Measurements from ENCODE around the gene ADAMTS19.

The ADAMTS19 gene

DNA sequence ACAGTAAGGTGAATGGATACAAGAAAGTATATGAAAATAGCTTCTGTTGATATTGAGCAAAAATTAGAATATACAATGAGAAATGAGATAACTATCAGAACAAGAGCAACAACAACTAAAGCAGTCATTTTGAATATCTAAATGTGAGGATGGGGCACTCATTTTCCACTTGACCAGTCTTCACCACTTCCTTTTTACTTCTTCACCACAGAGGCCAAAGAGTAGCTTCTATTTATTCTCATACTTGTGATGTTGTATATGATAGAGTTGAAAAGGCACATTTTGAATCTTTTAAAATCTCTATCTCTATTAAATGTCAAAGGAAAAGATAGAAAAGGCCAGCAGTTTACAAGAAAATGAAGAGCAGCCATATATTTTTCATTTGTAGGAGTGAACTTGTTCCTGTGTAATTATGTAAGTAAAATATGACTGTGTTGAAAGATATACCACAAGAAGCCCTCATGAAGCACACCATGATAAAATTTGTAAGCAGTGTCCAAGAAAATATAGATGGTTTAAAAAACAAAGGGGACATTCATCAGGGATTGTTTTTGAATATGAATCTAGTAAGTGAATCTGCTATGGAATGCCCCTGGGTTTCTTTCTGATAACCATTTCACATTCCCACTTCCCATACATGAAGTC is 39.2 kb downstream of the ADAMTS19 start:
- H3K27ac Mint-ChIP-seq: no peak overlapping the region
- H3K4me1 Mint-ChIP-seq (ENCODE audit: low read depth in 2 of 2): no peaks in the 10 kb centered on the region
- no peaks in the 10 kb centered on the region for H3K36me3 Mint-ChIP-seq (ENCODE audit: insufficient read depth)
- H3K9me3 Mint-ChIP-seq: peaks cover 6 to 13% of the 10 kb centered on the region in 2 donors
- ATAC-seq (replicated peaks): no peak
- DNase-seq: no peak
- H3K4me3 Mint-ChIP-seq: no peak overlapping the region
- H3K27me3 Mint-ChIP-seq: no peaks in the 10 kb centered on the region

DNA sequence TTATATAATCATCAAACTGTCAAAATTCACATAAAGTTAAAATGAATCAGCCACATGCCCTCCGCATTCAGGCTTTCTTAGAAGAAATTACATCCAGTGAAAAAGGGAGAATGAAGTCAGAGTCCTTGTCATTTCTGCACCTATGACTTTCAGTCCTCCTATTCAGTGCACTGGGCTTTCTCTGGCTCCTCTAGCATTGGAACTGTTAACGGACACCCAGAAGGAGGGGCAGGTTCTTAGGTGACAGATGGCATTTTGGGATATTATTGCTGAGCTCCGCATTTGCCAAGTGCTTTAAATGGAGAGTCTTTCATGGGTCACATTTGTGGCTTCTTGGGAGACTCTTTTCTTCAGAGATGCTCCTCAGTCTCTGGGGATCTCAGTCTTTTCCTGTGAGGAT is 40.0 kb downstream of the ADAMTS19 start:
- DNase-seq (no peak), ATAC-seq (replicated peaks) (no peak)
- Mint-ChIP-seq H3K9me3 (peaks cover 6 to 13% of the 10 kb centered on the region in 2 donors), H3K36me3 (ENCODE audit: insufficient read depth) (no peaks in the 10 kb centered on the region), H3K4me1 (ENCODE audit: low read depth in 2 of 2) (no peaks in the 10 kb centered on the region), H3K27ac (no peak overlapping the region), H3K27me3 (no peaks in the 10 kb centered on the region), H3K4me3 (no peak overlapping the region)

DNA sequence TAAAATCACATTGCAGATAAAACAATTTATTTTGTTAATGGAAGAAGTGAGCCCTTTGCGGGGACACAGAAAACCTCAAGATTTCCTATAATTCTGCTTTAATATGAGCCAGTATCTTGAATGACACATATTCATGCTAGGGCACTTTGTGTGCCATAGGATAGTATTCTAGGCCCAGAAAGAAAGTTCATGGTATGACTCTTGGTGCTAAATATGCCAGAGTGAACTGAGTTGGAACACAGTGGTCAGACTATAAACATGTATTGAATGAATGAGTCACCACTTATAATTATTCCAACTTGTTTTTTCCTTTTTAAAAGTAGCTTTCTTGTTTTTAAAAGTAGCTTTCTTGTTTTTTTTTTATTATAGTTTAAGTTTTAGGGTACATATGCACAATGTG is 46.0 kb downstream of the ADAMTS19 start:
- Mint-ChIP-seq H3K36me3 (ENCODE audit: insufficient read depth) (no peaks in the 10 kb centered on the region), H3K4me3 (no peak overlapping the region), H3K27ac (no peak overlapping the region), H3K4me1 (ENCODE audit: low read depth in 2 of 2) (no peaks in the 10 kb centered on the region), H3K27me3 (no peaks in the 10 kb centered on the region), H3K9me3 (peaks cover 0 to 8% of the 10 kb centered on the region in 2 donors)
- DNase-seq (no peak), ATAC-seq (replicated peaks) (no peak)

DNA sequence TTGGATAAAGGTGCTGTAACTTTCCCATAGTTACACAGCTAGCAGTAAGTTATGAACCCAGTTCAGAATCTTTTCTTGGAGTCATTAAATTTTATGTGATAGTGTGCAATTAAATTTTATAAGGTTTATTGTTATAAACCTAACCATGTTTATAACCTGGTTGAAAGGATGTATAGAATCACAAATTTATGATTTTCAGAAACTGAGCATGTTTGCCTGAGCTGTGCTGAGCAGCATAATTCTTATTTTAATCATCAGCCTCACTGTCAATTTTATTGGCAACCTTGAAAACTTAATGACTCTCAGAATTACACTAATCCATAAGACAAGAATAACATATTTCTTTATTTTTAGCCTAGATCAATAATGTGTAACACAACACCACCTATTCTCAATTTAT is 46.9 kb downstream of the ADAMTS19 start:
- H3K9me3 Mint-ChIP-seq: peaks cover 0 to 6% of the 10 kb centered on the region in 2 donors
- no peak for DNase-seq

DNA sequence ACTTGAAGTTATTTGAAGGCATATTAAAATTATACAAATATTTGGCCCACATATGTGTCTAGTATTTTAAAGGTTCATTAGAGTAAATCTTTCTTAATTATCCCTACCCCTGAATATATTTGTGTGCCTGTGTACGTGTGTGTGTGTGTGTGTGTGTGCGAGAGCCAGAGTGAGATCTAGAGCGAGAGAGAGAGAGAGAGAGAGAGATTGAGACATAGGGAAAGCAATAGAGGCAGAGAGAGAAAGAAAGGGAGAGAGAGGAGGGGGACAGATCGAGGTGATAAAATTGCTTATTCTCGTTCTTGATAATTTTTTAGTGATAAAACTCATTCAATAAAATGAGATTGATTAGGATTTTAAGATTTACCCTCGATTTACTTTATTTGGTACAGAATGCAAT is 47.4 kb downstream of the ADAMTS19 start:
- Mint-ChIP-seq H3K27me3 (no peaks in the 10 kb centered on the region), H3K27ac (no peak overlapping the region), H3K4me1 (ENCODE audit: low read depth in 2 of 2) (no peaks in the 10 kb centered on the region), H3K4me3 (no peak overlapping the region), H3K36me3 (ENCODE audit: insufficient read depth) (no peaks in the 10 kb centered on the region), H3K9me3 (peaks cover 0 to 3% of the 10 kb centered on the region in 2 donors)
- ATAC-seq (replicated peaks) (no peak), DNase-seq (no peak)

More for the DNA sequence above, 46.9 kb downstream of the ADAMTS19 start:
- H3K36me3 Mint-ChIP-seq (ENCODE audit: insufficient read depth): no peaks in the 10 kb centered on the region
- H3K4me1 Mint-ChIP-seq (ENCODE audit: low read depth in 2 of 2): no peaks in the 10 kb centered on the region
- no peak for ATAC-seq (replicated peaks)
- H3K4me3 Mint-ChIP-seq: no peak overlapping the region
- H3K27me3 Mint-ChIP-seq: no peaks in the 10 kb centered on the region
- no peak overlapping the region for H3K27ac Mint-ChIP-seq

DNA sequence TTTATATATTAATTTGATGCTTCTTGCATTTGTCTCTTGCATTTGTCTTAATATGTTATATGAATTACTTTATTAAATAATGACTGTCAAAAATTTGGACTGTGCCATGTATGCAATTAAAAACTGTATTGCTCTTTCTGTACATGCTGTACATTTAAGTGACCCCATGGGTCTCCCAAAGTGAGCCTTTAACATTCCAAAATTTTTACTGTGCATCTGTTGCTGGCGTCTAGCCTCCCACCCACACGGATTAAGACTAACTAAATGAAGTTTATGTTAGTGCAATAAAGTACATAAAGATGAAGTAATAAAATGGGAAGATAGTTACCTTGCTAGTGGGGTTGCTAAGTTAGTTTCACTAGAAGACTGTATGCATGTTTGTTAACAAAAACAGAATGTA is 48.5 kb downstream of the ADAMTS19 start:
- H3K27ac Mint-ChIP-seq: no peak overlapping the region
- ATAC-seq (replicated peaks): no peak

DNA sequence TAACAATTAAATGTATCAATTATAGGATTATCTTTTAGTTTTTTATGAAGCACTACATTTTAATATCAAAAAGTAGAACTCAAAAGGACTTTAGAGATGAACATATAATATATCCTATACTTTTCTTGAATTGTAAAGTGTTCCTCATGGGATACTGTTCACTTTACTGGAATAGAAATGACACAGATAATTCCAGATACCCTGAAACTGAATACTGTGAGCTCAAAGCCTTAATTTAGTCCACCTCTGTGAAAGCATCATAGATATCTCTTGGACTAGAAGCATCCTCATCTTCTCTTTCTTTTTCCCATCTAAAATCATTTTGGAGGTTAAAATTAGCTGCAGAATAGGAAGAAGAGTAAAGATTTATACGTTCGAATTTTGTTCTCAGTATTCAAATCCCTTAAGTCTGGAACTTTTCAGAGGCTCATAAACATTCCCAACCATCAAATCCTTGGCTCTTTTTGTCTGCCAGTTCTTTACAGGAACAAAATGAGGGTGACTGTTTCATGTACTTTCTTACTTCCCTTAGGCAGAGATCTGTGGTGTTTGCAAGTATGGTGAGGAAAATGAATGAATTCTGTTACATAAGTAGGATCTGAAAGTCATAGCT is 49.4 kb downstream of the ADAMTS19 start:
- ATAC-seq (replicated peaks) (no peak), DNase-seq (no peak)
- Mint-ChIP-seq H3K9me3 (peaks cover 0 to 2% of the 10 kb centered on the region in 2 donors), H3K4me1 (ENCODE audit: low read depth in 2 of 2) (no peaks in the 10 kb centered on the region), H3K4me3 (no peak overlapping the region), H3K36me3 (ENCODE audit: insufficient read depth) (no peaks in the 10 kb centered on the region), H3K27me3 (no peaks in the 10 kb centered on the region), H3K27ac (no peak overlapping the region)

More for the DNA sequence above, 48.5 kb downstream of the ADAMTS19 start:
- Mint-ChIP-seq H3K9me3 (peaks cover 0 to 2% of the 10 kb centered on the region in 2 donors), H3K4me1 (ENCODE audit: low read depth in 2 of 2) (no peaks in the 10 kb centered on the region), H3K36me3 (ENCODE audit: insufficient read depth) (no peaks in the 10 kb centered on the region), H3K27me3 (no peaks in the 10 kb centered on the region), H3K4me3 (no peak overlapping the region)
- DNase-seq: no peak

DNA sequence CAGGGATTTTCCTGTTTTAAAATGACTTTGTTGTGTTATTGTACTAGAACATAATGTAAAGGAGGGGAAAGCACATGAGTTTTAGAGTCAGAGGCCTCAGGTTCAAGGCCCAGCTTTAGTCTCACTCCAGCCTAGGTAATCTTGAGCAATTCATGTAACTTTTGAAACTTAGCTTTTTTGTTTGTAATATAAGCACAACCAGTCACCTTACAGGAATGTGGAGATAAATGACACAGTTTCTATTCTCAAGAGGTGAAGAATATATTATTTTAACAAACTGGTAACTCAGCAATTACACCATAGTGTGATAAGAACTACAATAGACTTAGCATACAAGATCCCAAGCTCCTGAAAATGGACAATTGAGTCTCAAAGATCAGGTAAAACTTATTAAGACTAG is 51.2 kb downstream of the ADAMTS19 start:
- no peak for ATAC-seq (replicated peaks)
- no peaks in the 10 kb centered on the region for H3K36me3 Mint-ChIP-seq (ENCODE audit: insufficient read depth)
- peaks cover 5 to 6% of the 10 kb centered on the region in 2 donors for H3K9me3 Mint-ChIP-seq
- H3K27me3 Mint-ChIP-seq: no peaks in the 10 kb centered on the region
- H3K4me3 Mint-ChIP-seq: no peak overlapping the region
- no peak for DNase-seq
- H3K4me1 Mint-ChIP-seq (ENCODE audit: low read depth in 2 of 2): no peaks in the 10 kb centered on the region
- H3K27ac Mint-ChIP-seq: no peak overlapping the region

DNA sequence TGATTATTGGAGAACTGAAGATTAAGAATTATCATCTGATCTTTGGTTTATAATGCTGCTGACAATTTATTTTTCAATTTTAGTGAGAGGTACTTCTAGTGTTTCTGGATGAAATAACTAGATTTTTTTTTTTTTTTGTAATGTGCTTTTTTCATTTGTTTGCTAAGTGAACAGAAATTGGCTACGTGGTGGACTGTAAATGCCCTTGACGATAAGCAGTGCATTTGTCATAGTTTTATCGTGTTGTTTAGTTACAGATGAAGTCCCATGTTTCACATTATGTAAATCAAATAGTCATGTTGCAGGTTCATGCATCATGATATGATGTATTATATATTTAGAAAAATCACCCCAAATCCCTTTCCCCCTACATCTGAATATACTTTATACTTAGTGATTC is 81.0 kb downstream of the ADAMTS19 start:
- Mint-ChIP-seq H3K27ac (no peak overlapping the region), H3K36me3 (ENCODE audit: insufficient read depth) (no peaks in the 10 kb centered on the region), H3K4me3 (no peak overlapping the region), H3K27me3 (no peaks in the 10 kb centered on the region), H3K4me1 (ENCODE audit: low read depth in 2 of 2) (no peaks in the 10 kb centered on the region), H3K9me3 (peaks cover 1 to 14% of the 10 kb centered on the region in 2 donors)
- ATAC-seq (replicated peaks) (no peak), DNase-seq (no peak)

DNA sequence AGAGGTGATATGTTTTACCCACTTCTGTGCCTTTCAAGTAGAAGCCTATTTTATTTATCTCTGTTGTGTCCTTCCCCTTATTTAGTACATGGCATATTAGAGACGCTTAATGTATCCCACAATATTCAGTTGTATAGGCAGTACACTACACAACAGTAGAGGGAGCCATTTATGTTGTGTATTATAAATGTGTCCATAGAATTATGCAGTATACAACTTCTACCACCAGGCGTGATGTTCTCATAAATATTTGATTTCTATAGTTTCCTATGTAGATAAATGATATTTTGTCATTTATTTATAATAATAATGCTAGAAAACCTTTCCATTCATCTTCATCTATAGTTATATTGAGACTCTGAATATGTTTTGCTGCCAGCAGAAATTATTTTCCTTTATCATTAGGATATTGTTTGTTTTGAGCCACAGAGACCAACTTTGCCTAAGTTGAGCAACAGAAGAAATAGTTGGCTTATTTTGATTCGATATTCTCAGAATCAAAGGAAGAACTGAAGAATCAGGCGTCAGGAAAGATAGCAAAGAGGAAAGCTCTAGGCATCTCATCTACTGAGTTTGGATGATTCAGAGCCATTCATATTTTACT is 81.7 kb downstream of the ADAMTS19 start:
- Mint-ChIP-seq H3K36me3 (ENCODE audit: insufficient read depth) (no peaks in the 10 kb centered on the region), H3K9me3 (peaks cover 2 to 14% of the 10 kb centered on the region in 2 donors), H3K27me3 (no peaks in the 10 kb centered on the region), H3K27ac (no peak overlapping the region), H3K4me1 (ENCODE audit: low read depth in 2 of 2) (no peaks in the 10 kb centered on the region), H3K4me3 (no peak overlapping the region)
- ATAC-seq (replicated peaks): no peak
- DNase-seq: no peak

DNA sequence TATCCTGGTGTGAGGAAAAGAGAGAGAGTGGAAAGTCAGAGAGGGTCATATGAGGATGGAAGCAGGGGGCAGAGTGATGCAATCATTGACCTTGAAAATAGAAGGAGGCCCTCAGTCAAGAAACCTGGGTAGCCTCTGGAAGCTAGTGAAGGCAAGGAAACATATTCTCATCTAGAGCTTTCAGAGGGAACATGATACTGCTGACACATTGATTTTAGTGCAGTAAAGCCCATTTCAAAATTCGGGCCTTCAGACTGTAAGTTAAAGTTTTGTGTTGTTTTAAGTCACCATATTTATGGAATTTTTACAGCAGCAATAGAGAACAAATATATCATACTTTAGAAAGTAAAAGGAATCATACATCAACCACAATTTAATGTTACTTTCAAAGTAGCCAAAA is 87.0 kb downstream of the ADAMTS19 start:
- peaks cover 4 to 7% of the 10 kb centered on the region in 2 donors for H3K9me3 Mint-ChIP-seq
- no peaks in the 10 kb centered on the region for H3K27me3 Mint-ChIP-seq
- ATAC-seq (replicated peaks) (no peak), DNase-seq (no peak)
- H3K27ac Mint-ChIP-seq: no peak overlapping the region
- H3K36me3 Mint-ChIP-seq (ENCODE audit: insufficient read depth): no peaks in the 10 kb centered on the region
- H3K4me1 Mint-ChIP-seq (ENCODE audit: low read depth in 2 of 2): no peaks in the 10 kb centered on the region
- no peak overlapping the region for H3K4me3 Mint-ChIP-seq

DNA sequence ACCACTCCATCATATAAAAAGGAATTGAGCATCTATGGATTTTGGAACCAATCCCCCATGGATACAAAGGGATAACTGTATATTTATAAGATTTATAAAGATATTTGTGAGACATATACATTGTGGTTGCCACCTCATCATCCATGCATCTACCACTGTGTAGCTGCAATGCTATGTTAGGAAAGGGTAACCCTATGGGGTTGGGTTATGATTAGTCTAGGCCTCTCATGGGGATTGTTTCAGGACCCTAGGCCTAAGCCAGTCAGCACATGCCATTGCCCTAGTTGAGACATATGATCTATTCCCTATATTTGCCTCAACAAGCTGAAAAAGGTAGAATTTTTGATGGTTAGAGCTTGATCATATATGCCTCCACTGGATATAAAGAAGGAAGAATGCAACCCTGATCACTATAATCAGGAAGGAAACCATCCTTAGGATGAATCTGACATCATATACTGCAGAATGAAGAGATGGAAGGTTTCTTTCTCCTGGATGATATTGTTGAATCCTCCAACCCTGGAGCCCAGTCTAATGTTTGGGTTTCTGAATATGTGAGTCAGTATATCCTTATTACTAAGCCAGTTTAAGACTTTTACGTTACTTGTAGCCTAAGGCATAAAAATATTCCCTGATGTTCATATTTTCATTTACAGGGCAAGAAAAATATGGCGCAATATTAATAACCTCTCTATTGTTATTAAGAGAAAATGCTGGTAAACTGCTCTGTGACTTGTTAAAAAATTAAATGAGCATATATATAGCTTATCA is 94.2 kb downstream of the ADAMTS19 start:
- H3K4me1 Mint-ChIP-seq (ENCODE audit: low read depth in 2 of 2): no peaks in the 10 kb centered on the region
- H3K9me3 Mint-ChIP-seq: no peaks in the 10 kb centered on the region
- H3K36me3 Mint-ChIP-seq (ENCODE audit: insufficient read depth): no peaks in the 10 kb centered on the region
- no peak overlapping the region for H3K27ac Mint-ChIP-seq
- H3K4me3 Mint-ChIP-seq: no peak overlapping the region
- DNase-seq (no peak), ATAC-seq (replicated peaks) (no peak)
- H3K27me3 Mint-ChIP-seq: no peaks in the 10 kb centered on the region

DNA sequence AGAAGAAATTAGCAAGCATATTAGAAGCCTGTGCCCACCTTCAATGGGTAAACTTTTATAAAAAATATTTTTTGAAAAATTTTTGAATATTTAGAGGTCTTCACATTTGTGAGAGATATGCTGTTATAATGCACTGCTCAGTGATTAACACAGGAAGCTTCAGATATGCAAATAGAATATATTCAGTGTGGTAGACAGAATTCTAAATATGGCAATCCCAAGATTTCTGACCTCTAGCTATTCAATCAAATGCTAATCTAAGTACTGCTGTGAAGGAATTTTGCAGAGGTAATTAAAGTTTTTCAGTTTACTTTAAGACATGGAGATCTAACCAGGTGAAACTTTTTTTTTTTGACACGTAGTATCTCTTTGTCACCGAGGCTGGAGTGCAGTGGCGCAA is 103.5 kb downstream of the ADAMTS19 start:
- DNase-seq (no peak), ATAC-seq (replicated peaks) (no peak)
- Mint-ChIP-seq H3K4me1 (ENCODE audit: low read depth in 2 of 2) (no peaks in the 10 kb centered on the region), H3K4me3 (no peak overlapping the region), H3K36me3 (ENCODE audit: insufficient read depth) (no peaks in the 10 kb centered on the region), H3K27ac (no peak overlapping the region), H3K27me3 (no peaks in the 10 kb centered on the region), H3K9me3 (peaks cover 0 to 3% of the 10 kb centered on the region in 2 donors)

Data from effector memory CD8-positive, alpha-beta T cell (primary cell).